GM12873 (cell line): ENCODE data around the gene APBA2.

Experiments used
- TF ChIP-seq, protein P1 (sequence below): IDR thresholded peaks from 2 replicates; pipeline ENCODE4 v1.5.1; 2012; ENCODE audit warnings: low read depth, mild to moderate bottlenecking, moderate library complexity, low read length, control low read depth; ENCODE audit not compliant: insufficient read depth; ENCODE audit errors: missing control alignments

The APBA2 gene

DNA sequence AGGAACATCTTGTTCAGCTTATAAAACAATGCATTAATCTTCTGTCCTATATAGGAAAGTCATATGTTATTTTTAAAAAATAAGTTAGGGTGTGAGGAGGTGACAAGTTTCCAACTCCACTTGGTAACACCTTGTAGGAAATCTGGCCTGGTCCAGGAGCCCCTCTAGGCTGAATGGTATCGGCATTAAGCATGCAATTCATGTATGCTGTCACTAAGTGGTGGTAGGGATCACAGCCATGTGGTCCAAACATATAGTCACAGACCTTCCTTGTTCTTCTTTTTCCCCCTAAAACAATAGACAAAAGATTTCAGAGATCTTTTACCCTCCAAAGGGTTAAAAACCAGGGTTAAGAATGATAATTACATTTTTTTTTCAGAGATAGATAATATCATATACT, 4.2 kb upstream of the APBA2 start:
- TF ChIP-seq, protein P1, sequence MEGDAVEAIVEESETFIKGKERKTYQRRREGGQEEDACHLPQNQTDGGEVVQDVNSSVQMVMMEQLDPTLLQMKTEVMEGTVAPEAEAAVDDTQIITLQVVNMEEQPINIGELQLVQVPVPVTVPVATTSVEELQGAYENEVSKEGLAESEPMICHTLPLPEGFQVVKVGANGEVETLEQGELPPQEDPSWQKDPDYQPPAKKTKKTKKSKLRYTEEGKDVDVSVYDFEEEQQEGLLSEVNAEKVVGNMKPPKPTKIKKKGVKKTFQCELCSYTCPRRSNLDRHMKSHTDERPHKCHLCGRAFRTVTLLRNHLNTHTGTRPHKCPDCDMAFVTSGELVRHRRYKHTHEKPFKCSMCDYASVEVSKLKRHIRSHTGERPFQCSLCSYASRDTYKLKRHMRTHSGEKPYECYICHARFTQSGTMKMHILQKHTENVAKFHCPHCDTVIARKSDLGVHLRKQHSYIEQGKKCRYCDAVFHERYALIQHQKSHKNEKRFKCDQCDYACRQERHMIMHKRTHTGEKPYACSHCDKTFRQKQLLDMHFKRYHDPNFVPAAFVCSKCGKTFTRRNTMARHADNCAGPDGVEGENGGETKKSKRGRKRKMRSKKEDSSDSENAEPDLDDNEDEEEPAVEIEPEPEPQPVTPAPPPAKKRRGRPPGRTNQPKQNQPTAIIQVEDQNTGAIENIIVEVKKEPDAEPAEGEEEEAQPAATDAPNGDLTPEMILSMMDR, result no peak

DNA sequence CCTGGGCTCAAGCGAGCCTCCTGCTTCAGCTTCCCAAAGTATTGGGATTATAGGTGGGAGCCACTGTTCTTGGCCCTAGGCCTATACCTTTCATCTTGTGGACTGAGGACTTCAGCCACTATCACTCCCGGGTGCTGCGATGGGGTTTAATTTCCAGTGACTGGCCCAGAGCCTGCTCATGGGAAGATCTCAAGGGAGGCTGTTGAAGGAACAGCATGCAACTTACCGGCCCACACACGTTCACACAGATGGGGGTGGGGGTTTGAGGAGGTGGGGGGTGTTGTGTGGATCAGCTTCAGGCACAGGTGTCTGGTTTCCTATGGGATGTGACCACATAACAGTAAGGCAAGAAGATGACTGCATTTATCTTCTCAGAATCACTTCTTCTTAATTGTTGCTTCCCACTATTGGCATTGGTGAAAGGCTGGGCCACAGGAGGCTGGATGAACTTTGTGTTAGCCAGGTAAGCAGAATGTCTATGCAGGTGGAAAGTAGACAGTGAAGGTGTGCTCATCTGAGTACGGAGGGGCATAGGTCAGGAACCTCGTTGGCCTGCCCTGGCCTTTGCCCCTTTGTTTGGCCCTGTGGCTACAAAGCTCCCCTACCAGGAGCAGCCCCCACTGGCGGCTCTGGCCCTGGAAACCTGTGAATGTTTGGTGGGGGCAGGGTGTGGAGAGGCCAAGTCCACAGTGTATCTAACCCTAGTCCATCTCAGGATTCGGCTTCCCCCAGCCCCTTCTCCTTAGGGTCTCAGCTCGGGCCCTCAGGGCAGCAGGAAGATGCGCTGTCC, 1.4 kb upstream of the APBA2 start:
- TF ChIP-seq, protein P1, result no peak

DNA sequence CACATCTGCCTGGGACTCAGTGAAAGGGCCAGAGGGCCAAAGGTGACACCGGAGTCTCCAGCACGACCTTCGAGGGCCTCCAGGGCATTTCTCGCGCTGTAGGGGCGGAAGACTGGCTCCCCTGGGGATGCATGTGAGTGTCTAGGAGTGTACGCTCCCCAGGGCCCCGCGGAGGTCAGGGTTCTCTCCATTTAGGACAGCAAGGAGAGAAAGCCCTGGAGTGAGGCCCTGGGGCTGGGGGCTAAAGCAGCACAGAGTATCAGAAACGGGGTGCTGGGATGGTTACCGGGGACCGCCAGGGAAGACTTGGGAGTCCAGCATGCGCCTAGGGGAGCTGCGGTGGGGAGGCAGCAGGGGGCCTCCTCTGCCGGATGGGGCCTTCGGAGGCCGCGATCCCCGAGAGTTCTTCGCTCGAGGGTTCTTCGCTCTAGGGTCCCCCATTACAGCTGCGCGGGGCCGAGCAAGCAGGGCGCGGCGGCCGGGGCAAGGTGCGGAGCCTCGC, 595 bp upstream of the APBA2 start:
- TF ChIP-seq, protein P1, result no peak

DNA sequence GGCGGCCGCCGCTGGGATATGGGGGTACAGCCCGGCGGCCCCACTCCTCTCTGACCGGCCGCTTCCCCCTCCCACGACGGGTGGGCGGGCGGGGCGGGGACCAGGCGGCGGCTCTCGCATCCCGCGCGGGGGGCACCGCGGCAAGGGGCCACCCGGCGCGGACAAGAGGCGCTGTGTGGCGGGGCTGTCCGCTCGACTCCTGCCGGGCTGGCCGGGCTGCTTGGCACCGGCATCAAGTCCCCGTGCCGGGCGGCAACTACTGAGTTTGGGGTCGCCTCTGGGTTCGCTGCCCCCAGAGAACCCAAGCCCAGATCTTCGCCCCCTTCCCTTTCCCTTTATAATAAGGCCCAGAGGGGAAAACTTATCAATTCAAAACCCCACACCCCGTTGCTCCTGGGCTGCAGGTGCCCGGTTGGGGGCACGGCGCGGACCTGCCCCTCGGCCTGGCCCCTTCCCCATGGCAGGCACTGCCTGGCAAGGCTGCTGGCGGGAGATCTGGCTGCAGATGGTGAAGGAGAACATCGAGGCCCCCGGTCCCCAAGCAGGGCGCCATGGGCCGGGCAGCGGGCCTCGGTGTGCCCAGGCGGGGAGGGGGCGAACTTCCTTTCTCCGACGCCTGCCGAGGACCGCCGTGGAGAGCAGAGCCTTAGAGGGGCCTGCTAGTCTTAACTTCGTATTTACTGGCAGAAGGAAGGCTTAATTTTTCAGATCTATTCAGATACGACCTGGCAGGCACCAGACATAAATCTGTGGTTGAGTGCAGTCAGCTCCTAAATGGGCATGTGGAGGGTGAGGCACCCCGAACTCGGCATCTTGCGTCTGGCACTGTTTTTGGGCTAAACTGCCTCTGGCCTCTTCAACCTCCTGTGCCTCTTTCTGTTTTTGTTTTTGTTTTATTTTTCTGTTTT, 911 bp downstream of the APBA2 start:
- TF ChIP-seq, protein P1, result no peak

DNA sequence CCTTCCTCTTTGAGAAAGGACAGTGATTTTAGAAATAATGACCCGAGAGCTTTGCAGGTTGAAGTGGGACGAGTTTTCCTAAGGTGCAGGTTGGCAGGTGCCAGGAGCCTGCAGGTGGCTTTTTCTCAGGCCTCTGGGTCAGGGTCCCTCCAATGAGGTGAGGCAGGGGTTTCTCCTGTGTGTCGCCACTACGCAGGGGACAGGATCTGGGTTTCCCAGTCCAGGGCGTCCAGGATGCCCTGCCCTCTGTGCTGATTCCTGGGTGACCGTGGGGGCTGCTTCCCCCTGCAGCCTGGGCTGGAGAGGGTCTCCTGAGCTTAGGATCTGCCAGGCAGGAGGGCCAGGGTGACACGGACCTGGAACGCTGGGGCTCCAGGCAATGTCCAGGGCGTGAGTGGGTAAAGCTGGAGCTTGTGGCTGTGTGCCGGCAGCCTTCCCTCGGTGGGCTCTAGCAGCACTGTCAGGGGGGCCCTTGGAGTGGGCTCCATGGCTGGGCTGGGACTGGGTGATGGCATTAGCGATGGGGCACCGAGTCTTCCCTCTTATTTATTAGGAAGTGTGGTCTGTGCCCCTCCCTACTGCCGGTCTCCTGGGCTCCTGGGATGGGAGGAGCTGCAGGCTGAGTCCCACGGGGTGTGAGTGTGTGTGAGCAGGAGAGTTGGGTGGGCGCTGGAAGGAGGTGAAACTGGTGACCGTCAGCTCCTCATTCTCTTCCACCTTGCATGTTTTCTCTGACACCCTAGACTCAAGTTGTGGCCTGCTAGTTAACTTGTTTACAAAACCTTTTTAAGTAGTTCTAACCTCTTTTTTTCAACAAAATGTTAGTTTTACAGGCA, 1.8 kb downstream of the APBA2 start:
- TF ChIP-seq, protein P1, result no peak

DNA sequence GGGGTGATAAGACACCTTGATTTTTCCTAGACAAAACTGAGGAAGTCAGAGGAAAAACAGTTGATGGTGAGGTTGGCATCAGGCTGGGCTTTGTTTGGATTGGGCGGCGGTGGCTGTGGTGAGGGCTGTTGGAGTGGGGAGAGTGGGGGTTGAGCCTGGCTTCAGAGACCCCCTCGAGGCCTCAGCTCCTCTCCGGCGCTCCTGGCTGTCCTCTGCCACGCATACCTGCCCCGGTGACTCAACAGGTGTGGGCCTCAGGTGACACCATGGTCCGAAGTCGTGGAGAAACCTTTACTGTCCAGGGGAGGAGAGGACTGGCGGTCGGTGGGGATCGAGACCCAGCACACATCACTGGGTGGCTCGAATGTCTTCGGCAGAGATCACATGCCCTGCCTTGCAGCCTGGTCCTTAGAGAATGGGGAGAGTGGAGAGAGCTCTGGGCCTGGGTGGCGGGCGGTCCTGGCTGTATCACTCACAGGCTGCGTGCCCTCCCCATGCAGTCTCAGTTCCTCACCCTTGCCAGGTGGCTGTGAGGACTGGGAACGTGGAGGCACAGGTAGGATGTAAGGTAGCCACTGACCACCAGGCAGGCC, 2.6 kb downstream of the APBA2 start:
- TF ChIP-seq, protein P1, result no peak
